Measurements from ENCODE around the gene C10orf90.

C10orf90 gene

DNA sequence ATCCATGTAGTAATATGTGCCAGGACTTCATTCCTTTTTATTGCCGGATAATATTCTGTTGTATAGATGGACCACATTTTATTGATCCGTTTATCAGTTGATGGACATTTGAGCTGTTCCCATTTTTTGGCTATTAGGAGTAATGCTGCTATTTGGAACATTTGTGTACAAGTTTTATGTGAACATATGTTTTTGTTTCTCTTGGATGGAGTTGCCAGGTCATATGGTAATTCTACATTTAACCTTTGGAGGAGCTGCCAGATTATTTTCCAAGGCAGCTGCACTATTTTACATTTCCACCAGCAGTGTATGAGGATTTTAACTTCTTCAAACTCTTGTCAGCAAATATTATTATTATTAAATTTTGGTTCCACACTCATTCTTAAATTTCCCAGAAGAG is 59.2 kb downstream of the C10orf90 start:
- no peak for DNase-seq (ENCODE audit: extremely low read depth, low read depth)
- TF ChIP-seq, protein P1, sequence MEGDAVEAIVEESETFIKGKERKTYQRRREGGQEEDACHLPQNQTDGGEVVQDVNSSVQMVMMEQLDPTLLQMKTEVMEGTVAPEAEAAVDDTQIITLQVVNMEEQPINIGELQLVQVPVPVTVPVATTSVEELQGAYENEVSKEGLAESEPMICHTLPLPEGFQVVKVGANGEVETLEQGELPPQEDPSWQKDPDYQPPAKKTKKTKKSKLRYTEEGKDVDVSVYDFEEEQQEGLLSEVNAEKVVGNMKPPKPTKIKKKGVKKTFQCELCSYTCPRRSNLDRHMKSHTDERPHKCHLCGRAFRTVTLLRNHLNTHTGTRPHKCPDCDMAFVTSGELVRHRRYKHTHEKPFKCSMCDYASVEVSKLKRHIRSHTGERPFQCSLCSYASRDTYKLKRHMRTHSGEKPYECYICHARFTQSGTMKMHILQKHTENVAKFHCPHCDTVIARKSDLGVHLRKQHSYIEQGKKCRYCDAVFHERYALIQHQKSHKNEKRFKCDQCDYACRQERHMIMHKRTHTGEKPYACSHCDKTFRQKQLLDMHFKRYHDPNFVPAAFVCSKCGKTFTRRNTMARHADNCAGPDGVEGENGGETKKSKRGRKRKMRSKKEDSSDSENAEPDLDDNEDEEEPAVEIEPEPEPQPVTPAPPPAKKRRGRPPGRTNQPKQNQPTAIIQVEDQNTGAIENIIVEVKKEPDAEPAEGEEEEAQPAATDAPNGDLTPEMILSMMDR (IDR thresholded peaks at IDR 0.05; ENCODE audit: low read depth, low read length, missing control alignments) = no peak
- no peak overlapping the region for H3K4me3 ChIP-seq (replicated peaks; ENCODE audit: low read depth, low read length)

GRCh38 chr10:126609566-126609965 is 60.9 kb downstream of the C10orf90 start:
- H3K4me3 ChIP-seq (replicated peaks; ENCODE audit: low read depth, low read length) = no peak overlapping the region
- no peak for DNase-seq (ENCODE audit: extremely low read depth, low read depth)
- TF ChIP-seq, protein P1 (IDR thresholded peaks at IDR 0.05; ENCODE audit: low read depth, low read length, missing control alignments) = no peak

DNA sequence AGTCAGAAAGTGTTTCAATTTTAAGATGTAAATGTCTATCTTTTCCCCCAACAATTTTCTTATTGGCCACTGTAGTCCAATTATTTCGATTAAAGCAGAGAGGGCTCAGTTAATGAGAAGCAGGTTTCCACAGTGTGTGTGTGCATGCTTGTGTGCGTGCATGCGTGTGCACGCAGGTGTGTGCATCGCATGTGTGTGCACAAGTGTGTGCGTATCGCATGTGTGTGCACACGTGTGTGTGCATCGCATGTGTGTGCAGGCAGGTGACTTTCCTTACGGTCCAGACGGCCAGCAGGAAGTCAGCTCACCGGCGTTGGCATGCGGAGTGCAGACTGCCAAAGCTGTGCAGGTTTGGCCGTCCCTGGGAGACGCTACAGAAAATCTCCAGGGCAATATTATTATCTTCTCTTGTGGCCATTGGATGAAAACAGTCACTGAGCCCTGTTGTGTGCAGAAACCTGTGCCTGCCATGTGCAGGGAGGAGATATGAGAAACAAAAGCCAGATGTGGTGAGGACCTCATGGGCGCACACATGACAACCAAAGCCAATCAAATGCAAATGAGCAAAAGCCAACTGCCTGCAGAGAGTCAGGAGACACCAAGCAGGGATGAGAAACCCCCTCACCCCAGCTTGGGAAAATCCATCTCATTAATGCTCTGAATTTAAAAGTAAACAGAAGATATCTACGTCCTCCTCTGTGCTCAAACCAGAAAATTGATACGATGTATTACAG is 70.4 kb downstream of the C10orf90 start:
- TF ChIP-seq, protein P1 (IDR thresholded peaks at IDR 0.05; ENCODE audit: low read depth, low read length, missing control alignments) = no peak

DNA sequence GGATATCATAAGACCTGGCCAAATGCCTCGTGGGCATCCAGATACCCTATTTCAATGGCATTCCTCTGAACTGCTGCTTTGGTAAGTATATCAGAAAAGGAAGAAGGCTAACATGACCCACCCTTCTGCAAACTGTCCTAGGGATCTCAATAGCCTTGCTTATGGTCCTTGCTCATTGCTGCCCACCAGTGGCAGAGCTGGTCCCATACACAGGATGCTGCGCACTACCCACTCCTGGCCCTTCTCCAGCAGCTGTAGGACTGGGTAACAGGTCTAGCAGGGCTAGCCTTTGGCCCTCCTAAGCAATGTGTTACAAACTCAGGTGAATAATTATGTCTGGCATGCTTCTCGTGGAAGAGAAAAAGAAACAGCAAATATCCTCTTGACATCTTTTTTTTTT is 72.5 kb downstream of the C10orf90 start:
- no peak for DNase-seq (ENCODE audit: extremely low read depth, low read depth)
- TF ChIP-seq, protein P1 (IDR thresholded peaks at IDR 0.05; ENCODE audit: low read depth, low read length, missing control alignments) = peak; percentile 75
- no peak overlapping the region for H3K4me3 ChIP-seq (replicated peaks; ENCODE audit: low read depth, low read length)

More for the DNA sequence above, 70.4 kb downstream of the C10orf90 start:
- no peak overlapping the region for H3K4me3 ChIP-seq (replicated peaks; ENCODE audit: low read depth, low read length)
- no peak for DNase-seq (ENCODE audit: extremely low read depth, low read depth)

DNA sequence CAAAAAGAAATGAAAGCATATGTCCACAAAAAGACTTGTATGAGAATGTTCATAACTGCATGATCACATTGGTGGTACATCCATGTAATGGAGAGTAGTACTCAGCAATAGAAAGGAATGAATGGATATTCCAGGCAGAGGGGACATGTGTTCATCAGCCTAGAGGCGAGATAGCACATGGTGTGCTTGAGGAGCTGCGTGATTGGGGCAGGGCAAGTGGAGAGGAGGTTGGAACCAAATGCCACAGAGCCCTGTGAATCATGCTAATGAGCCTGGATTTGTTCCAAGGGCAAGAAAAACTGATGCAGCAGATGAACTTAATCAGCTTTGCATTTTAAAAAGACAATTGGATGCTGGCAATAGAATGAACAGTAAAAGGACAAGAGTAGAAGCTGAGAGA is 73.3 kb downstream of the C10orf90 start:
- TF ChIP-seq, protein P1 (IDR thresholded peaks at IDR 0.05; ENCODE audit: low read depth, low read length, missing control alignments) = no peak
- DNase-seq (ENCODE audit: extremely low read depth, low read depth) = no peak

GRCh38 chr10:126596472-126597016 is 73.9 kb downstream of the C10orf90 start:
- no peak for DNase-seq (ENCODE audit: extremely low read depth, low read depth)
- H3K4me3 ChIP-seq (replicated peaks; ENCODE audit: low read depth, low read length) = no peak overlapping the region
- TF ChIP-seq, protein P1 (IDR thresholded peaks at IDR 0.05; ENCODE audit: low read depth, low read length, missing control alignments) = no peak

More for the DNA sequence above, 73.3 kb downstream of the C10orf90 start:
- H3K4me3 ChIP-seq (replicated peaks; ENCODE audit: low read depth, low read length) = no peak overlapping the region
